B cell (primary cell): Measurements from ENCODE around the gene RPS24. TPM values are rescaled to one million over a fixed set of nuclear protein-coding genes. Genes with fewer than 3 reads are reported as not detected.

ENCODE experiments used
- ATAC-seq: fragments of 200-7000 bp; cut with Tn5 transposase; one replicate; pipeline ENCODE4 v1.10.0; 2021; ENCODE audit warnings: low read depth, mild to moderate bottlenecking, moderate number of reproducible peaks, moderate library complexity
- CTCF ChIA-PET: fragments of 350-600 bp; sonication (Branson Sonifier 250); formaldehyde crosslinking; loops from one replicate; lab custom pipeline; 2021; ENCODE audit warnings: antibody characterized with exemption, inconsistent platforms; lab: Charles Lee
- POLR2A ChIA-PET: fragments of 350-600 bp; sonication (Branson Sonifier 250); formaldehyde crosslinking; loops from one replicate; lab custom pipeline; 2021; ENCODE audit warnings: antibody characterized with exemption; lab: Charles Lee
- DNase-seq: peaks from one replicate; pipeline ENCODE4 v3.0.0; 2013
- H2AFZ ChIP-seq: 2 replicates; pipeline ENCODE4 v1.6.1; 2012; ENCODE audit warnings: mild to moderate bottlenecking, low read depth, low read length; ENCODE audit not compliant: insufficient read depth, poor library complexity, severe bottlenecking
- H3K27ac ChIP-seq, 2 donors: 1 replicate in 1 of 2; 2 replicates in 1 of 2; pipeline ENCODE4 v1.5.1; 2012 to 2013; ENCODE audit warnings: low read length in 2 of 2, mild to moderate bottlenecking in 2 of 2, moderate library complexity in 1 of 2
- H3K27me3 ChIP-seq, 4 experiments: fragments of 200-600 bp in 1 of 4; sonication (generic) in 1 of 4; replicated peaks in 1 of 4; 1 replicate in 2 of 4; 2 replicates in 2 of 4; pipeline versions ENCODE4 v1.6.1 to v1.7.0; 2013 to 2016; ENCODE audit warnings: low read length in 3 of 4, mild to moderate bottlenecking in 2 of 4, mixed read lengths in 1 of 4, moderate library complexity in 1 of 4; ENCODE audit not compliant: insufficient read depth in 4 of 4, control insufficient read depth in 3 of 4; ENCODE audit errors: control extremely low read depth in 1 of 4
- H3K36me3 ChIP-seq, 2 experiments: replicated peaks in 1 of 2; 1 replicate in 1 of 2; 2 replicates in 1 of 2; pipeline versions ENCODE4 v1.6.1 to v1.7.1; 2013; ENCODE audit warnings: low read length in 1 of 2; ENCODE audit not compliant: insufficient read depth in 2 of 2, control insufficient read depth in 1 of 2; ENCODE audit errors: control extremely low read depth in 1 of 2, extremely low read depth in 1 of 2
- H3K4me1 ChIP-seq, 2 donors: fragments of 200-600 bp in 1 of 2; sonication (generic) in 1 of 2; 1 replicate in 1 of 2; 2 replicates in 1 of 2; pipeline versions ENCODE4 v1.5.1 to v1.6.1; 2013 to 2017; ENCODE audit warnings: low read length in 2 of 2; ENCODE audit not compliant: control insufficient read depth in 2 of 2, insufficient read depth in 2 of 2
- H3K4me2 ChIP-seq: replicated peaks from 2 replicates; pipeline ENCODE3; 2012; ENCODE audit warnings: mild to moderate bottlenecking, low read depth, low read length; ENCODE audit not compliant: poor library complexity, severe bottlenecking
- H3K4me3 ChIP-seq, 5 experiments: fragments of 200-600 bp in 1 of 5; sonication (generic) in 1 of 5; 1 replicate in 3 of 5; 2 replicates in 2 of 5; pipeline versions ENCODE4 v1.5.1 to v1.7.0; 2011 to 2016; ENCODE audit warnings: low read length in 4 of 5, mild to moderate bottlenecking in 4 of 5, low read depth in 2 of 5, control low read depth in 1 of 5, moderate library complexity in 1 of 5; ENCODE audit not compliant: insufficient read depth in 1 of 5; ENCODE audit errors: control extremely low read depth in 1 of 5, extremely low read depth in 1 of 5
- H3K79me2 ChIP-seq: fragments of 200-600 bp; sonication (generic); one replicate; pipeline ENCODE4 v1.6.0; 2016; ENCODE audit warnings: low read length; ENCODE audit not compliant: control insufficient read depth, insufficient read depth
- H3K9ac ChIP-seq: fragments of 200-600 bp; sonication (generic); 2 replicates; pipeline ENCODE4 v1.6.1; 2017; ENCODE audit warnings: mild to moderate bottlenecking, low read length, moderate library complexity
- H3K9me3 ChIP-seq, 3 donors: one replicate each; pipeline versions ENCODE4 v1.6.1 to v1.7.1; 2013; ENCODE audit warnings: low read length in 2 of 3; ENCODE audit not compliant: control insufficient read depth in 2 of 3, insufficient read depth in 1 of 3; ENCODE audit errors: control extremely low read depth in 1 of 3
- H4K20me1 ChIP-seq: 2 replicates; pipeline ENCODE4 v1.6.0; 2012; ENCODE audit warnings: mild to moderate bottlenecking, low read length; ENCODE audit not compliant: insufficient read depth, control insufficient read depth, poor library complexity, severe bottlenecking
- H3K27ac Mint-ChIP-seq: one replicate; pipeline ENCODE4 v1.8.0; 2021; ENCODE audit warnings: mixed read lengths
- H3K27me3 Mint-ChIP-seq: one replicate; pipeline ENCODE4 v1.8.0; 2021; ENCODE audit warnings: mixed read lengths
- H3K4me1 Mint-ChIP-seq: one replicate; pipeline ENCODE4 v1.8.0; 2021; ENCODE audit warnings: mixed read lengths
- H3K4me3 Mint-ChIP-seq: one replicate; pipeline ENCODE4 v1.8.0; 2021; ENCODE audit warnings: mixed read lengths
- H3K9me3 Mint-ChIP-seq: one replicate; pipeline ENCODE4 v1.8.0; 2022; ENCODE audit warnings: mixed read lengths; ENCODE audit not compliant: insufficient read depth
- CTCF ChIP-seq: fragments of 200-600 bp; IDR thresholded peaks from one replicate; pipeline ENCODE4 v1.8.0; 2022; ENCODE audit warnings: antibody characterized with exemption, mild to moderate bottlenecking
- EZH2 ChIP-seq: IDR thresholded peaks from 2 replicates; pipeline ENCODE4 v1.6.1; 2012; ENCODE audit warnings: borderline replicate concordance, low read depth, mild to moderate bottlenecking, moderate library complexity, low read length; ENCODE audit not compliant: insufficient read depth, poor library complexity, severe bottlenecking
- WGBS: methylation state at CpG from one replicate; pipeline ENCODE4 v1.1.5; 2013; ENCODE audit warnings: missing lambda C conversion rate; ENCODE audit not compliant: insufficient coverage; 5-methylcytosine and 5-hydroxymethylcytosine counted together
- intact Hi-C: fragments of 100-400 bp; cut with micrococcal nuclease; formaldehyde crosslinking; loops from one replicate; pipeline ENCODE4 v1.10.0; 2022
- polyA plus RNA-seq: library from polyadenylated mRNA; depleted of rRNA; stranded (reverse); fragments of >200 nt; gene quantifications from 2 replicates; pipeline ENCODE4 v1.2.3, GENCODE V29; 2012
- total RNA-seq, 2 donors: library from RNA; stranded (reverse); fragments of 120-200 nt in 1 of 2; gene quantifications; 1 replicate in 1 of 2; 2 replicates in 1 of 2; pipeline versions ENCODE4 v1.2.3 to v1.2.4, GENCODE V29; 2013 to 2022

The RPS24 gene
- total and polyA plus RNA-seq, 2 donors (not counting 1 experiment from before 2014, with no cell fraction given), result 1,249 to 2,320 TPM

GRCh38 chr10:78021201-78021600 lies 12.5 kb upstream of the RPS24 start:
- Histone ChIP-seq H4K20me1 (no peaks in the 10 kb centered on the region), H3K27ac (no peak overlapping the region), H3K4me1 (no peaks in the 10 kb centered on the region), H3K9ac (no peak overlapping the region), H3K4me3 (no peak overlapping the region), H2AFZ (no peak overlapping the region), H3K36me3 (peaks cover 12 to 89% of the 10 kb centered on the region in 2 experiments), H3K79me2 (no peaks in the 10 kb centered on the region), H3K27me3 (no peaks in the 10 kb centered on the region), H3K4me2 (no peak overlapping the region), H3K9me3 (no peaks in the 10 kb centered on the region)
- TF ChIP-seq CTCF, result no peak
- TF ChIP-seq EZH2, result no peak
- Mint-ChIP-seq H3K9me3 (no peaks in the 10 kb centered on the region), H3K4me3 (no peak overlapping the region), H3K27me3 (no peaks in the 10 kb centered on the region), H3K27ac (no peak overlapping the region), H3K4me1 (no peaks in the 10 kb centered on the region)
- no peak for DNase-seq
- ATAC-seq, result no peak
- intact Hi-C loops, result no loop called here
- CTCF ChIA-PET, result no interaction called here
- POLR2A ChIA-PET, result no interaction called here
- 100% methylated on average over 1 of the region's 2 CpGs for WGBS

- H3K9me3 Mint-ChIP-seq, result no peaks in the 10 kb centered on the region
- peaks cover 16% of the 10 kb centered on the region for H3K79me2 ChIP-seq
- WGBS, result 93% methylated on average over 3 of the region's 3 CpGs
- H3K4me3 ChIP-seq, result no peak overlapping the region
- TF ChIP-seq CTCF (no peak), EZH2 (no peak)
- H4K20me1 ChIP-seq, result no peaks in the 10 kb centered on the region
- no peaks in the 10 kb centered on the region for H3K27me3 Mint-ChIP-seq
- no peak for DNase-seq
- ChIA-PET POLR2A (no interaction called here), CTCF (no interaction called here)
- H3K9ac ChIP-seq, result no peak overlapping the region
- H3K36me3 ChIP-seq, result peaks cover 13 to 69% of the 10 kb centered on the region in 2 experiments
- no peak overlapping the region for H3K4me3 Mint-ChIP-seq
- no peak overlapping the region for H3K27ac Mint-ChIP-seq
- no peak overlapping the region for H3K4me2 ChIP-seq
- no peak for ATAC-seq
- intact Hi-C loops, result no loop called here
- peaks cover 8% of the 10 kb centered on the region in 2 donors for H3K4me1 ChIP-seq
- no peak overlapping the region for H3K27ac ChIP-seq
- no peaks in the 10 kb centered on the region for H3K27me3 ChIP-seq
- no peak overlapping the region for H2AFZ ChIP-seq
- H3K9me3 ChIP-seq, result no peaks in the 10 kb centered on the region
- peaks cover 14% of the 10 kb centered on the region for H3K4me1 Mint-ChIP-seq
Observed at GRCh38 chr10:78023741-78024140, 9.9 kb upstream of the RPS24 start.
